GM12892 (cell line): ENCODE data around the gene PCSK7.

Source experiments
- POLR2A ChIP-seq: IDR thresholded peaks from 2 replicates; pipeline ENCODE4 v1.6.1; 2011; ENCODE audit warnings: low read depth, low read length, control low read depth
- POLR2AphosphoS5 ChIP-seq: IDR thresholded peaks from 2 replicates; pipeline ENCODE4 v1.6.1; 2011; ENCODE audit warnings: low read depth, low read length, control low read depth
- TAF1 ChIP-seq: IDR thresholded peaks from 2 replicates; pipeline ENCODE4 v1.6.1; 2011; ENCODE audit warnings: low read depth, mild to moderate bottlenecking, control low read depth, low read length, borderline replicate concordance

DNA sequence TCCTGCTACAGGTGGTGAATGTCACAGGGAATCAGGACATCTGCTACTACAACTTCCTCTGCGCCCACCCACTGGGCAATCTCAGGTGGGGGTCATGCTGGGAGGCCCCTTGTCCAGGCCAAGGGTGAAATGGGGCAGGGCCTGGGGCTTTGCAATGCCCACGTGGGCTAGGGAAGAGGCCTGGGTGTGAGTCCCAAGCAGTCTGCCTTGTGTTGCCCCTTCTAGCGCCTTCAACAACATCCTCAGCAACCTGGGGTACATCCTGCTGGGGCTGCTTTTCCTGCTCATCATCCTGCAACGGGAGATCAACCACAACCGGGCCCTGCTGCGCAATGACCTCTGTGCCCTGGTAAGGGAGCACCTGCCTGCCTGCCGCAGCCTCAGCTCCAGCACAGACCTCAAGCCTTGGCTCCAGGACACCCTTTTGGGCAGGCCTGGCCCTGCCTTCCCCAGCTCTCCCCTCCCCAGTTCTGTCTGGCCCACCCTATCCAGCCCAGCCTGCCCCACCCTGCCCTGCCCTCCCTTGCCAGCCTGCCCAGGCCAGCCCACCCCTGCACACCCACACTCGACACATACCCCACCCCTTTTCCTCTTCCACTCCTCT is 41.8 kb downstream of the PCSK7 start:
- TF ChIP-seq POLR2A (no peak), TAF1 (no peak), POLR2AphosphoS5 (no peak)
